Adrenal gland (tissue), 12 donors: ENCODE results near the gene AXIN2. TPM values are rescaled to one million over a fixed set of nuclear protein-coding genes. Genes with fewer than 3 reads are reported as not detected.

Experiments used
- DNase-seq, 7 donors: peaks; one replicate each; pipeline ENCODE4 v3.0.0-alpha.2; 2019 to 2020
- H3K27ac ChIP-seq, 5 donors: fragments of 200-600 bp; sonication (generic) in 4 of 5; 1 replicate in 3 of 5; 2 replicates in 2 of 5; pipeline versions ENCODE4 v1.5.1 to v1.8.0; 2016 to 2020; ENCODE audit warnings: mild to moderate bottlenecking in 1 of 5
- H3K27me3 ChIP-seq: fragments of 200-600 bp; 2 replicates; pipeline ENCODE4 v1.8.0; 2021
- H3K36me3 ChIP-seq, 2 donors: fragments of 200-600 bp; replicated peaks in 1 of 2; 1 replicate in 1 of 2; 2 replicates in 1 of 2; pipeline versions ENCODE4 v1.5.1 to v1.8.0; 2018 to 2022
- H3K4me1 ChIP-seq, 2 donors: fragments of 200-600 bp; replicated peaks in 1 of 2; 1 replicate in 1 of 2; 2 replicates in 1 of 2; pipeline versions ENCODE4 v1.5.1 to v1.8.0; 2018 to 2021
- H3K4me3 ChIP-seq, 4 donors: fragments of 200-600 bp; sonication (generic) in 3 of 4; one replicate each; pipeline ENCODE4 v1.5.1; 2016 to 2018
- H3K9me3 ChIP-seq, 3 donors: fragments of 200-600 bp; sonication (generic) in 1 of 3; replicated peaks in 1 of 3; 1 replicate in 2 of 3; 2 replicates in 1 of 3; pipeline versions ENCODE4 v1.5.1 to v1.8.0; 2016 to 2021
- CTCF ChIP-seq, 6 experiments: fragments of 450-650 bp in 4 of 6; fragments of 200-600 bp in 2 of 6; sonication (generic) in 1 of 6; IDR thresholded peaks; 1 replicate in 5 of 6; 2 replicates in 1 of 6; pipeline versions ENCODE4 v1.5.1 to v1.8.0; 2016 to 2021; ENCODE audit warnings: antibody characterized with exemption in 6 of 6, mild to moderate bottlenecking in 2 of 6, moderate library complexity in 1 of 6
- POLR2A ChIP-seq, 2 donors: fragments of 450-650 bp; IDR thresholded peaks; one replicate each; pipeline ENCODE4 v1.6.1; 2017; ENCODE audit warnings: antibody characterized with exemption in 2 of 2, mild to moderate bottlenecking in 2 of 2, moderate library complexity in 1 of 2
- WGBS, 4 donors: extraction: QIAGEN DNeasy Blood & Tissue Kit in 2 of 4; methylation state at CpG; one replicate each; pipeline versions ENCODE4 v1.1.5 to v1.1.7; 2013 to 2017; 5-methylcytosine and 5-hydroxymethylcytosine counted together
- intact Hi-C, 2 donors: fragments of 100-400 bp; cut with DNase I; formaldehyde crosslinking; loops; one replicate each; pipeline versions ENCODE4 v1.14.1 to v1.15.0; 2022 to 2023
- polyA plus RNA-seq, 3 donors: library from polyadenylated mRNA; stranded (reverse); fragments of 200-250 nt in 2 of 3; fragments of 350-450 nt in 1 of 3; fragmentation: Illumina TruSeq in 1 of 3; extraction: RNeasy Lipid Tissue Mini Kit (QIAGEN cat#74804) in 1 of 3; gene quantifications; one replicate each; pipeline ENCODE4 v1.2.3, GENCODE V29; 2013 to 2014
- total RNA-seq, 9 donors: library from RNA; depleted of rRNA in 4 of 9; stranded (reverse); fragments of >200 nt in 4 of 9; fragments of 120-200 nt in 1 of 9; fragmentation: NEBNext Ultra II Directional in 1 of 9; extraction: Animal tissue kit (Norgen Biotek cat#: 25700) in 1 of 9; gene quantifications; one replicate each; pipeline versions ENCODE4 v1.1.0 to v1.2.4, GENCODE V29; 2013 to 2023
- donor health status: healthy with polysubstance abuse.
- donor health status: Bipolar disorder and iron deficiency.
- donor health status: DM: yes; HTN: yes; CAD: no.
- donor health status: DM: no; HTN: no; CAD: no.
- donor health status: DM: no; HTN: no; CAD: no.
- donor health status: DM: yes; HTN: yes; CAD: no.

Gene AXIN2
- total and polyA plus RNA-seq, 12 donors = 4.4 to 47.3 (median 18.3) TPM

DNA sequence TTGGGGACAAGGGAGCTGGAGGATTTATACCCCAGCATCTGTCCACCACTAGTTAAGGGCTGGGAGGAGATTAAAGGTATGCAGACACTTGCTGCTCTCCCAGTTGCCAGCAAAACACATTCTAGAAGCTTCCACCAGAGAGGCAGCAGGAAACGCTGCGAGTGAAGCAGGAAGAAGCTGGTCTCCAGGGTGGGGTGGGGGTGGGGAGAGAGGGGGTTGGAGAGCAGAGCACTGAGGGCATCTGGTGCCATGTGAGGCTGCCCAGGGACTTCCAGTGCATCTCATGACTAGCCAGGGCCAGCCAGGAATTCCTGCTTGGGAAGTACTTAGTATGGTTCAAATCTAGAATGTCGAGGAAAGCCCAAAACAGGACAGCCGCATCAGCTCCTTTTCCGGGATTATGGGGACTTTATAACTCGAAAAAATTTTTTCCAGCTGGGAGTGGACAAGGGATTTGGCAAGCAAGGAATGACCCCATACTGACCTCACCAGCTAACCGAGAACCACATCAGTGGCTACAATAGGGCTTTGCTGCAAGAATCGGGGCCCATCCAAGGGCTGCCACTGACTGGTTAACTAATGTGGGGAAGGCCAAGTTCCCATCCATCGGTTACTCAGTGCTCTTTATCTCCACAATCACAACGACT, 26.2 kb upstream of the AXIN2 start:
- no peaks in the 10 kb centered on the region for H3K9me3 ChIP-seq
- H3K27me3 ChIP-seq = no peaks in the 10 kb centered on the region
- no peak overlapping the region for H3K27ac ChIP-seq
- peaks cover 20 to 21% of the 10 kb centered on the region in 2 donors for H3K4me1 ChIP-seq
- no peak overlapping the region for H3K4me3 ChIP-seq
- intact Hi-C loops = no loop called here
- TF ChIP-seq POLR2A (IDR thresholded peaks at IDR 0.05) (no peak), CTCF (IDR thresholded peaks at IDR 0.05) (no peak)
- 72 to 77% (median 76%) methylated on average over 10 of the region's 10 CpGs for WGBS, 4 donors
- DNase-seq = no peak
- H3K36me3 ChIP-seq = no peaks in the 10 kb centered on the region

DNA sequence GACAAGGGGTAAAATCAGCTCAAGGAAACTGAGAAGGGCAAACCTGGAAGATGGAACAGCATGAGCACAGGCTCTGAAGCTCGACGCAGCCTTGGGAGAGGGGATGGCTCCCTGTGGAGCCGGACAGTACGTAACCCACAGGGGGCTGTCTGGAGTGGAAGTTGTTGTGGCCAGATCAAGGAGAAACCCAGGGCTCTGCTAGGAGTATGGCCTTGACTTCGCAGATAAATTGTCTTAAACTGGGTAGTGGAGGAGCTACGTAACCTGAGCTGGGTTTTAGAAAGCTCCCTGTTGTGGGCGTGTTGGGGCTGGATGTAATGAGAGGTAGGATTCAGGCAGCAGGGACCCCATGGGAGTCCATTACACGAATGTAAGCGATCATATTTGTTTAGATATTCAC, 25.5 kb upstream of the AXIN2 start:
- no peaks in the 10 kb centered on the region for H3K27me3 ChIP-seq
- 80 to 87% (median 83%) methylated on average over 9 of the region's 9 CpGs for WGBS, 4 donors
- TF ChIP-seq POLR2A (IDR thresholded peaks at IDR 0.05) = no peak
- no peak for TF ChIP-seq CTCF (IDR thresholded peaks at IDR 0.05)
- no peak overlapping the region for H3K4me3 ChIP-seq
- H3K36me3 ChIP-seq = no peaks in the 10 kb centered on the region
- peaks cover 20 to 21% of the 10 kb centered on the region in 2 donors for H3K4me1 ChIP-seq
- no peak overlapping the region for H3K27ac ChIP-seq
- no peaks in the 10 kb centered on the region for H3K9me3 ChIP-seq
- DNase-seq = no peak
- intact Hi-C loops = no loop called here

DNA sequence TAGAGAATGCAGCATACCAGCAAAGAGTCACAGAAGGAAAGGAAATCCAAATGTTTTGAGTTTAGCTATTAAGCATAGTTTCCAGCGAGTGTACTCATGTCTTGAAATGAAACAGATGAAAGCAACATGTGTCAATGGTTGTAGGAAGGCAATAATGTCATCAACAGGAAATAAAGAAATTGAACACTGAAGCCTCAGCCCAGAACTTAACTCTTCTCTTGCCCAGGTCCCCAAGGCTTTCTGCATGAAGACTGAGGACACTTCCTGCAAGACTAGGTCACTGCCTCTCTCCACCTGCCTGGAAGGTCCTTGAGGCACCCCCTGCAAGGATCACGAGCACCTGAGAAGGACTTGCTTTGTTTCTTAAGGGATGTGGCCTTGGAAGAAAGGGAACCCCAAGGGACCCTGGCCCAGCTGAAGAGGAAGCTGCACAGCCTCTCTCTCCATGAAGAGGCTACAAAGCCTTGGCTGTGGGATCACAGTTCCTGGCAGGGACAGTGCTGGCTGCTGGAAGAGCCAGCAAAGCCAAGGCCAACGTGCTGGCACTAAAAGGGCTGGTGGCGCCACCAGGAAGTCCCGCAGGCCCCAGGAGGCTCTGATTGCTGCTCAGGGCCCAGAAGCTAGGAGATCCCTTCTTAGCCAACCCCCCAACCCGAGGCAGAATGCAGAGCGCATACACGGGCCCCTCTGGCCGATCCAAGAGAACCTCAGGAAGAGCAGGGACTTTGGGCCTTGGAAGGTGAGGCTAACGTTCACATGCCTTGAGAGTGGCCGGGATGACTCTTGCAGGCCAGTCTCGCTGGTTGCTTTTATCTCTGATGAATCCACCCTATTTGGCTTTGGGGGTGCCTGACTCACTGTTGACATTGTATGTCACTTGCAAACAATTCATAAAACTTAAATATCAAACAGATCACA, 23.4 kb upstream of the AXIN2 start:
- DNase-seq = peak; percentile 38 to 79 (median 74)
- Histone ChIP-seq H3K27me3 (no peaks in the 10 kb centered on the region), H3K9me3 (no peaks in the 10 kb centered on the region), H3K36me3 (no peaks in the 10 kb centered on the region), H3K27ac (peak overlapping the region in 4 of 5 donors; percentile 9 to 75 (median 64)), H3K4me1 (peaks cover 20 to 21% of the 10 kb centered on the region in 2 donors), H3K4me3 (no peak overlapping the region)
- 58 to 71% (median 60%) methylated on average over 12 of the region's 12 CpGs for WGBS, 4 donors
- TF ChIP-seq CTCF (IDR thresholded peaks at IDR 0.05) (no peak), POLR2A (IDR thresholded peaks at IDR 0.05) (no peak)
- intact Hi-C loops = no loop called here

DNA sequence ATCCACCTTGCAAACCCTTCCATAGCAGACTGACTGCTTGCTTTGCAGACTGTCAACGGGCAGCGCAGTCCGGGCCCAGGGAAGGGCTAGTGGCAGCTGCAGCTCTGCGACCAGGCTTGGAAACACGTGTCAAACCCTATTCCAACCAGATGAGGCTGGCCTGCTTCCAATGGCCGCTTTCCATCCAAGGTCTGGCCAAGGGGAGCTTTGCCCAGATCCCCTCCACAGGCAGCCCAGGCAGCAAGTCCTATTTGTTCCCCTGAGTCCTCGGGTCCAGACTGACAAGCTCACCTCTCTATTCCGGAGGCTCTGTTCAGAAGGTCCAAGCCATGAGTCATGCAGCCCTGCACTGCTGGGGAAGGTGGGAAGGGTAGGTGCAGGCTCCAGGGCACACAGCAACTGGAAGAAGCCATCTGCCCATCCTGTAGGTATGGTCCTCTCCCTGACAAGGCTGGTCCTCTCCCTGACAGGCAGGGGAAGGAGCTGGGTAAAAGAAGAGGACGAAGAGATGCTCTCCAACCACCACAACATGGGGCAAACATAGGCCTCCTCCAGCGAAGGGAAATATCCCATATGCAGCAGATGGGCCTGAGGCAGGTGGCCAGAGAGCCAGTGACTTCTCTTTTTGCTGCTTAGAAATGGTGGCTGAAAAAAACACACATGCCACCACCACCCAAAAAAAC, 22.6 kb upstream of the AXIN2 start:
- 55 to 77% (median 72%) methylated on average over 4 to 10 of the region's 10 CpGs for WGBS, 4 donors
- Histone ChIP-seq H3K36me3 (no peaks in the 10 kb centered on the region), H3K27me3 (no peaks in the 10 kb centered on the region), H3K4me1 (peaks cover 20 to 21% of the 10 kb centered on the region in 2 donors), H3K9me3 (no peaks in the 10 kb centered on the region), H3K4me3 (no peak overlapping the region), H3K27ac (peak overlapping the region in 1 of 5 donors; percentile 71)
- intact Hi-C loops = no loop called here
- peak in 2 of 7 donors; percentile 16 to 20 for DNase-seq
- TF ChIP-seq POLR2A (IDR thresholded peaks at IDR 0.05) (no peak), CTCF (IDR thresholded peaks at IDR 0.05) (no peak)
